HG03520 (cell line): Measurements from ENCODE around the gene BRWD1.

Experiments
- ATAC-seq: cut with Tn5 transposase; IDR thresholded peaks from one replicate; pipeline ENCODE4 v1.9.1; 2021; ENCODE audit warnings: mild to moderate bottlenecking, moderate library complexity; ENCODE audit not compliant: unreplicated experiment

The BRWD1 gene

GRCh38 chr21:39313571-39314142, at the start of gene BRWD1:
Gene BRWD1, minus strand, starts transcription at chr21:39313632. Its CDS starts 141 bp downstream, at chr21:39313491.
- ATAC-seq, result peak; percentile 42

DNA sequence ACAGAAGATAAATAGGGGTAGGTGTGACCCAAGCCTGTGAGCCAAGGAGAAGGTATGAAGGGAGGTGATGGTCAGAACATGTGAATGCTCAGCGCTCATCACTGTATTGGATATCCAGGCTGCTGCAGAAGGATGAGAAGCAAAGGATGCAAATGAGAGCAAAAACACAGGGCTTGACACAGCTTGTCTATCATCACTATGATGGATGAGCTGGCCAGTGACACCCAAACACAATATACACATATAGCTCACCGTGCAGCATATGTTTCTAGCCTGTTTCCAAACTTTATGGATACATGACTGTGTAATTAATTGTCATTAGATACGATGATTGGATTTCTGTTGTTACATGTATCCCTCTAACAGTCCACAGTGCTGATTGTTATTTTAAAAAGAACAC, 49.3 kb upstream of the BRWD1 start:
- ATAC-seq, result no peak

DNA sequence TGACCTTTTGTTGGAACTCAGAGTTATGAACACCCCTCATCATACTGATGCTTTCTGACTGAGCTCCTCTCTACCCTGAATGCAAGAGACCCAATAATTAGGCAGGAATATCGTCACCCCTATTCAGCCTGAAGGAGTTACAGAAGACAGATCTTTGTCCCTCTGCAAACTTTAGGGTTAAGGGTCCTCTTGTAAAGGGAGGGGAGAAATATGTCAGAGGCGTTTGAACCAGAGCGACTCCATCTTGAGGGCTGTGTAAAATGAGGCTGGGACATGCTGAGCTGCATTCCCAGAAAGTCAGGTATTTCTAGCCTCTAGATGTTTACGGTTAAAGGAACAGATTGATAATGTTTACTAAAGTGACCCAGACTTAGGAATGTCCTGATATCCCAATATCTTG, 46.0 kb upstream of the BRWD1 start:
- no peak for ATAC-seq

- ATAC-seq, result no peak
Observed at GRCh38 chr21:39353295-39353694, 39.9 kb upstream of the BRWD1 start.

- no peak for ATAC-seq
Observed at GRCh38 chr21:39350094-39351005, 36.9 kb upstream of the BRWD1 start.

DNA sequence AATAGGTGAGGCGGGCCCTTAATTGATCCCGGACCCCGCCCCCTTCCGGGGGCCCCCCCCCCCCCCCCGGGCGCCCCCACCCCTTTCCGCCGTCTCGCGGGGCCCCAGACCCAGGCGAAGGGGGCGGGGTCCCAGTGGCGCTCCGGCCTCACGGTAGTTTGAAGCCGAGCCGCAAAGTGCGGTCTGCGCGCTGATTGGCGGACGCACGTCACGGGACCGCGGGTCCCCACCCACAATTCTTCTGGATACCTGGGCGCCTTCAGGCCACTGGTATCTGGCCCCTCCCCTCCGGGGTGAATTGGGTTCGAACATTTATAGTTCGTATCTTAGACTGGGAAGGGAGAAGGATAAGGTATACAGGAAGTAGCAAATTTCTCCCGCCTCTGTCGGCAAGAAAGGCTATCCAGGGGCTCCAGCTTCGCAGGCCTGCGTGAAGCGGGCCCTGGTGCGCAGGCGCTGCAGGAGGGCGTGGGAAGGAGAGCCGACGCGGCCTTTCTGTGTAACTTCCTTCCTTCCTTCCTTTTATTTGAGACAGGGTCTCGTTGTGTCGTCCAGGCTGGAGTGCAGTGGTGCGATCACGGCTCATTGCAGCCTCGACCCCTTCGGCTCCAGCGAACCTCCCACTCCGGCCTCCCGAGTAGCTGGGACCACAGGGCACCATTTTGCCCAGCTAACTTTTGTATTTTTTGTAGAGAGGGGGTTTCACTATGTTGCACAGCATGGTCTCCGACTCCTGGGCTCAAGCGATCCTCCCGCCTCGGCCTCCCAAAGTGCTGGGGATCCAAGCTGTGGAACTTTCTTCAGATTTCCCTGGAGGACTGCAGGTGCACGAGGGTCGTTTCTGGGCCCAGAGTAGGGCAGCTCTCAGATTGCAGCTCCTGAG, 36.0 kb upstream of the BRWD1 start:
- ATAC-seq, result peak; percentile 81

DNA sequence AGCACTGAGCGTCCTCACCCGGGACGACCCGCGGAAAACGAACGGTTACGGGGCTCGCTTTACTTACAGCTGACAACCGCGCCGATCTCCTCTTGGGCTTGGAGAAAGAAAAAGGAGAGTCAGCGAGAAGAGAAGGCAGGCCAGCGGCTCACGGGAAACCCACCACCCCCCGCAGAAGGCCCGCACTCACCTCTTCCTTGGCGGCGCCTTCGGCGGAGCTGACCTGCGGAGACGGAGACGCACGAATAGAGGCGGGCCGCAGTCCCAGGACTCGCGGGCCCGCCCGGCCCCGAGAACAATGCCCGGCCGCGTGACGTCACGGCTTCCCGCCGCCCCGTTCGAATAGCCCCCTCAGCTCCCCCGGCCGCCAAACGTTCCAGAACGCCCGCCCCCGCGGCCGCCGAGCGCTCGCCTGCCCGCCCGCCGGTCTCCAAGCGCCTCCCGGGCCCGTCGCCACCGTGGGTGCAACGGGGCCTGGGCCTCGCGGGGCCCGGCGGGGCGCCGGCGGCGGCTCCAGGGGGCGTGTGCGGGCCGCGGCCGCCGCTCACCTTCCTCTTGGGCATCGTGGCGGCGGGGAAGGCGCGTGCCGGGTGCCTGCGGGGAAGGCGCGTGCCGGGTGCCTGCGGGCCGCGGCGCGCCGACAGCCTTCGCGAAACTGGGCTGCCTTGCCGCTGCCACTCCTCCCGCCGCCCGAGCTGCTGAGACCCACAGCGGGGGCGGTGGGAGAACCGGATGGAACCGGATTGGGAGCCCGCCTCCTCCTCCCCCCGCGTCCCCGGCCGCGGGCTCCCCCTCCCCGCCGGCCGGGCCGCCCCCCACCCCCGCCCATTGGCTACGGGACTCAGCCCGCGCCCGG, 35.2 kb upstream of the BRWD1 start, which contains the start of gene HMGN1:
TSS of gene HMGN1 (minus strand) at position 734 of the 856 bp plus-strand sequence. CDS start at position 563, 171 bp downstream.
- peak; percentile 52 for ATAC-seq

DNA sequence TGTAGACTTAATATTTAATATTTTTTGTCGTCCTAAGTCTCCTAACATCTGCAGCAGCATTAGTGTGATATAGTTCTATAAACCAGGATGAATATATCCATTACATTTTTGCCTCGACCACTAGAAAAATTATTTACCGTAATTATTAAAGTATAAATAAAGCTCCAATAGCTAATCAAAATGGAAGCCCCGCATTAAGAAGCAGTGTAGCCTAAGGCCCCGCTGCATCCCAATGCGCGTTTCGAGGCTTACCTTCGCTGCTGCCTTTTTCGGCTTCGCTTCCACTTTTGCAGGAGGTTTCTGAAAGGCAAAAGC, 34.6 kb upstream of the BRWD1 start:
- ATAC-seq, result no peak

- ATAC-seq, result no peak
Observed at GRCh38 chr21:39347537-39347936, 34.1 kb upstream of the BRWD1 start.

GRCh38 chr21:39346671-39347331, 33.4 kb upstream of the BRWD1 start:
- no peak for ATAC-seq

DNA sequence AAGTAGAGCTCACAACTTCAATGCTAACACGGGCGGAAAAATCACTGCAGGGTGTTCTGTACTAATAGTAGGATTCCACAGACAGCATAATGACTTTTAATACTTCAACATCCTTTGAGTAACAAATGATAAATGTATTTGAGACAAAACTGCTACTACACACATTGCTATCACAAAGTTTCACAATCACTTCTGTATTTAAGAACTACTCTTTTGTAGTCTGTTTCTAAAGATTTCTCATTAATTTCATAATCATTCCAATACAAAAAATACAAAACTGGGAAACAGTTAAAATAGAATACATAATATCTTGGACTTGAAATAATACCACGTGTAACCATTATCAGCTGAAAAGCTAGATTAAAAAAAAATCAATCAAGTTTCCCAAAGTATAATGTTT, 32.8 kb upstream of the BRWD1 start:
- no peak for ATAC-seq

DNA sequence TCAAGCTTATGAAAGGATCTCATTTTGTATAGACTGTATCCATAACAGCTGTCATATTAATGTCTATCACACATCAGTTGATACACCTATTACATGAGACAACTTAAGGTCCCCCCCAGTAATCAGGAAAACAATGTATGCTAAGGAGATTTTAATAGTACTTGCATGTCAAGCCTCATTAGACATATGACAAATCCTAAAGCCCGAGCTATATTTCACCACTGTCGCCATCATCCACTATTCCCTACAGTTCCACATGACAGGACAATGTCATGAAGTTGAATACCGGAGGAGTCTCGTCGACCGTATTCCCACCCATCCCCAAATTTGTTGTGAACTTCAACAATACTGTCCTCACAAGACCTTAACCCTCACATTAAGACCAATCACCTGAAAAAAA, 32.0 kb upstream of the BRWD1 start:
- no peak for ATAC-seq

DNA sequence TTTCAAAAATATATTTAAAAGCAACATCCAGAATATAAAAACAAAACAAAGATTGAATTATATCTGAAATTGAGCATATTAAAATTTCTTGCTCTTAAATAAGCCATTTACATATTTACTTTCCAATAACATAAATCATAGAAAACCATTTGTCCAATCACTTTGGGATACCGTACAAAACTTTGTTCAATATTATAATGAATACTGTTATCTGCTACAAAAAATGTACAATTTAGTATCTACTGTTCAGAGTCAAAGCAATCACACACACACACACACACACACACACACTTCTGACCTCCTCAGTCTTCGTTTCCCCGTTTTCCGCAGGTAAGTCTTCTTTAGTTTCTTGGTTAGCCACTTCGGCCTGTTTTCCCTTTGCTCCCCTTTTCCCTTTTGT, 31.4 kb upstream of the BRWD1 start:
- ATAC-seq, result no peak

DNA sequence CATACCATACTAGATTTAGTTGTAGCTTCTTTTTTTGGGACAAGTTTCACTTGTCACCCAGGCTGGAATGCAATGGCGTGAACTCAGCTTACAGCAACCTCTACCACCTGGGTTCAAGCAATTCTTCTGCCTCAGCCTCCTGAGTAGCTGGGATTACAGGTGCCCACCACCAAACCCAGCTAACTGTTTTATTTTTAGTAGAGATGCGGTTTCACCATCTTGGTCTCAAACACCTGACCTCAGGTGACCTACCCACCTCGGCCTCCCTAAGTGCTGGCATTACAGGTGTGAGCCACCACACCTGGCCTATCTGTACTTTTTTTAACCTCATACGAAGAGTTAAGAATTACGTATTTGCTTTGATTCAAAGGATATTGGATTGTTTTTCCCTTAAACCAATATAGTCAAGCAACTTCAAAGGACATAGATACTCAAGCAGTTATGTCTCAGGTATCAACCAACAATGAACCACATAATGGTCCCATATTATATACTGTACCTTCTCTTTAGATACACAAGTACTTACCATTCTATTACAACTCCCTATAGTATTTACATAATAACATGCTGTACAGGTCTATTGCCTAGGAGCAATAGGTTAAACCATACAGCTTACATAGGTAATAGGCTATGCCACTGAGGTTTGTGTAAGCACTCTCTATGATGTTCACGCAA, 28.0 kb upstream of the BRWD1 start:
- ATAC-seq, result no peak

- ATAC-seq, result no peak
Observed at GRCh38 chr21:39340687-39341086, 27.3 kb upstream of the BRWD1 start.

- ATAC-seq, result no peak
Observed at GRCh38 chr21:39339231-39339630, 25.8 kb upstream of the BRWD1 start.

DNA sequence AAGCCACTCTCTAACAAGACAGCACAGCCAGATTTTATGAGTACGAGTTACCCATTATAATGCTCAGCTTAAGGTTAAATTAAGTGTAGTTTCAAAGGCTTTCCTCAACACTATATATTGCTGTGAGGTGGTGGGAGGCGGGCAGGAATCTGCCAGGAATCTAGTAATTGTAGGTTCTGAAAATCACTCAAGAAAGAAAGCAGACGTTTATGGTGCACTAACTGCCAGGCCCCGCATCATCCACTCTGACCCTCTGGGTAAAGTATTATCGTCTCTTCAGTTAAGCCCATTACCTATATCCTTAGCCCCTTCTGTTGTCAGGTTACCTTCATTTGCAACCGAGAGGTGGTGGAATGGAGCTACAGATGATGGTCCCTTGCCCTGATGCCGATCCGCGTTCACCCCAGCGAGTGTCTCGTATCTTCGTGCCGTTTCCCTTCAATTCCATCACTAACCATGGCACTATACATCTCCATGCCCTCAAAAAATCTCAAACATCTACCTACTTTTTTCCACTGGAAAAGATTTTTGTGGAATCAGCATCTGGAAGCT, 23.1 kb upstream of the BRWD1 start:
- ATAC-seq, result no peak

DNA sequence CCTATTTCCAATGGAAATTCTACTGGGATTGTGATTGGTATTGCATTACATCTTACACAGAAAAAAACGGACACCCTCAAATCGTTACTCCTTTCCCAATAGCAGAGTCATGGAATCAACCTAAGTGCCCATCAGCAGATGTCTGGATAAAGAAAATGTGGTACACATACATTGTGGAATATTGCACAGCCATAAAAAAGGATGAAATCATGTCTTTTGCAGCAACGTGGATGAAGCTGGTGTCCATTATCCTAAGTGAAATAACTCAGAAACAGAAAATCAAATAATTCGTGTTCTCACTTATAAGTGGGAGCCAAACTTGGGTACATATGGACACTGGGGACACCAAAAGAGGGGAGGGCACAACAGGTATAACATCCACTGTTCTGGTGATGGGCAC, 21.2 kb upstream of the BRWD1 start:
- no peak for ATAC-seq

- no peak for ATAC-seq
Observed at GRCh38 chr21:39332175-39332574, 18.7 kb upstream of the BRWD1 start.
